Activated CD4-positive, alpha-beta T cell treated with anti-CD3 and anti-CD28 coated beads, Interleukin-2, amount 50 U/mL, for 48 hours (primary cell): Measurements from ENCODE around the gene ZDHHC9.
"Not testable (repeated sequence)": the region's sequence is repeated elsewhere in the genome, so short reads cannot be mapped to it uniquely, and the experiment has no call there.

Experiments used
- DNase-seq, 2 experiments: peaks; one replicate each; pipeline ENCODE4 v3.0.0-alpha.2; 2020

Gene ZDHHC9

GRCh38 chrX:129843459-129844306, at the start of gene ZDHHC9:
TSS of gene ZDHHC9 (minus strand) at chrX:129843886. CDS start at chrX:129841945, 1,941 bp downstream.
- peak; percentile 85 to 88 for DNase-seq

- no peak for DNase-seq
Measured at GRCh38 chrX:129877401-129877800, 33.7 kb upstream of the ZDHHC9 start.

GRCh38 chrX:129876771-129877305, 33.2 kb upstream of the ZDHHC9 start:
- DNase-seq: no peak

GRCh38 chrX:129875669-129876068, 32.0 kb upstream of the ZDHHC9 start:
- DNase-seq: no peak

- DNase-seq: no peak
Measured at GRCh38 chrX:129872524-129872923, 28.8 kb upstream of the ZDHHC9 start.

- not testable (repeated sequence) for DNase-seq
Measured at GRCh38 chrX:129866321-129866720, 22.6 kb upstream of the ZDHHC9 start.

GRCh38 chrX:129859134-129859533, 15.4 kb upstream of the ZDHHC9 start:
- not testable (repeated sequence) for DNase-seq

GRCh38 chrX:129851825-129852224, 8.1 kb upstream of the ZDHHC9 start:
- DNase-seq: not testable (repeated sequence)

- DNase-seq: no peak
Measured at GRCh38 chrX:129846716-129847115, 3.0 kb upstream of the ZDHHC9 start.

- DNase-seq: no peak
Measured at GRCh38 chrX:129845616-129846190, 2.0 kb upstream of the ZDHHC9 start.

GRCh38 chrX:129843209-129843458, 552 bp downstream of the ZDHHC9 start:
- DNase-seq: no peak

GRCh38 chrX:129842510-129843208, 1.0 kb downstream of the ZDHHC9 start:
- peak in 1 of 2 experiments; percentile 11 for DNase-seq

GRCh38 chrX:129840344-129840743, 3.3 kb downstream of the ZDHHC9 start:
- DNase-seq: no peak

GRCh38 chrX:129836827-129837226, 6.9 kb downstream of the ZDHHC9 start:
- DNase-seq: no peak

GRCh38 chrX:129833153-129833990, 10.3 kb downstream of the ZDHHC9 start:
- DNase-seq: no peak

- DNase-seq: no peak
Measured at GRCh38 chrX:129831091-129831885, 12.4 kb downstream of the ZDHHC9 start.

GRCh38 chrX:129830494-129830893, 13.2 kb downstream of the ZDHHC9 start:
- DNase-seq: no peak

GRCh38 chrX:129825746-129826505, 17.8 kb downstream of the ZDHHC9 start:
- DNase-seq: no peak

- no peak for DNase-seq
Measured at GRCh38 chrX:129824620-129825019, 19.1 kb downstream of the ZDHHC9 start.

- DNase-seq: peak in 1 of 2 experiments; percentile 31
Measured at GRCh38 chrX:129823522-129823921, 20.2 kb downstream of the ZDHHC9 start.

- DNase-seq: peak; percentile 24 to 45
Measured at GRCh38 chrX:129823115-129823514, 20.6 kb downstream of the ZDHHC9 start.
